Coronary artery (tissue), 2 donors: Measurements from ENCODE around the gene GAS6.

ENCODE experiments used
- DNase-seq: peaks from one replicate; pipeline ENCODE4 v3.0.0-alpha.2; 2017; ENCODE audit warnings: low spot score
- H3K27ac ChIP-seq, 2 donors: fragments of 200-600 bp; sonication (generic); one replicate each; pipeline ENCODE4 v1.5.1; 2016 to 2019
- H3K4me3 ChIP-seq: fragments of 200-600 bp; sonication (generic); 2 replicates; pipeline ENCODE4 v1.5.1; 2016; ENCODE audit warnings: mild to moderate bottlenecking, moderate library complexity
- CTCF ChIP-seq: fragments of 200-600 bp; sonication (generic); IDR thresholded peaks from one replicate; pipeline ENCODE4 v1.5.1; 2019; ENCODE audit warnings: antibody characterized with exemption

GAS6 gene

GRCh38 chr13:113845055-113845454, 18.8 kb downstream of the GAS6 start:
- no peak overlapping the region for H3K27ac ChIP-seq
- no peak for DNase-seq
- no peak for TF ChIP-seq CTCF
- H3K4me3 ChIP-seq, result no peak overlapping the region

- H3K4me3 ChIP-seq, result no peak overlapping the region
- TF ChIP-seq CTCF, result no peak
- no peak overlapping the region for H3K27ac ChIP-seq
- DNase-seq, result no peak
Observed at GRCh38 chr13:113843864-113844556, 19.9 kb downstream of the GAS6 start.

- Histone ChIP-seq H3K4me3 (no peak overlapping the region), H3K27ac (no peak overlapping the region)
- no peak for TF ChIP-seq CTCF
- no peak for DNase-seq
Observed at GRCh38 chr13:113843063-113843654, 20.7 kb downstream of the GAS6 start.

GRCh38 chr13:113842336-113843062, 21.4 kb downstream of the GAS6 start:
- Histone ChIP-seq H3K4me3 (no peak overlapping the region), H3K27ac (no peak overlapping the region)
- DNase-seq, result no peak
- no peak for TF ChIP-seq CTCF

GRCh38 chr13:113841353-113841650, 22.6 kb downstream of the GAS6 start:
- H3K4me3 ChIP-seq, result no peak overlapping the region
- no peak for DNase-seq
- H3K27ac ChIP-seq, result no peak overlapping the region
- TF ChIP-seq CTCF, result no peak

- peak overlapping the region in 1 of 2 donors; percentile 90 for H3K27ac ChIP-seq
- H3K4me3 ChIP-seq, result no peak overlapping the region
- no peak for TF ChIP-seq CTCF
- no peak for DNase-seq
Observed at GRCh38 chr13:113840541-113841352, 23.1 kb downstream of the GAS6 start.
